ENCODE data around the gene CHD9NB. TPM values are rescaled to one million over a fixed set of nuclear protein-coding genes. Genes with fewer than 3 reads are reported as not detected.

CHD9NB gene
- total RNA-seq, 1 donor from 2014 or later: 0.26 TPM

GRCh38 chr16:53064081-53064578 lies 11.4 kb upstream of the CHD9NB start:
- no peak for TF ChIP-seq CTCF (IDR thresholded peaks at IDR 0.05; ENCODE audit: insufficient read depth, low read length, severe bottlenecking)
- H3K27me3 ChIP-seq (ENCODE audit: control insufficient read depth, insufficient read depth, low read length): no peaks in the 10 kb centered on the region
- H3K36me3 ChIP-seq (ENCODE audit: control insufficient read depth, insufficient read depth, low read length): no peaks in the 10 kb centered on the region
- FAIRE-seq: no peak
- H3K4me3 ChIP-seq (ENCODE audit: low read depth, low read length): no peak overlapping the region
- no peak for DNase-seq (ENCODE audit: low read depth)

GRCh38 chr16:53061701-53062159 lies 9.0 kb upstream of the CHD9NB start:
- no peaks in the 10 kb centered on the region for H3K36me3 ChIP-seq (ENCODE audit: control insufficient read depth, insufficient read depth, low read length)
- TF ChIP-seq CTCF (IDR thresholded peaks at IDR 0.05; ENCODE audit: insufficient read depth, low read length, severe bottlenecking): no peak
- no peak overlapping the region for H3K4me3 ChIP-seq (ENCODE audit: low read depth, low read length)
- DNase-seq (ENCODE audit: low read depth) (no peak), FAIRE-seq (no peak)
- no peaks in the 10 kb centered on the region for H3K27me3 ChIP-seq (ENCODE audit: control insufficient read depth, insufficient read depth, low read length)

- Histone ChIP-seq H3K4me3 (ENCODE audit: low read depth, low read length) (no peak overlapping the region), H3K27me3 (ENCODE audit: control insufficient read depth, insufficient read depth, low read length) (no peaks in the 10 kb centered on the region), H3K36me3 (ENCODE audit: control insufficient read depth, insufficient read depth, low read length) (no peaks in the 10 kb centered on the region)
- DNase-seq (ENCODE audit: low read depth) (no peak), FAIRE-seq (no peak)
- TF ChIP-seq CTCF (IDR thresholded peaks at IDR 0.05; ENCODE audit: insufficient read depth, low read length, severe bottlenecking): no peak
Measured at GRCh38 chr16:53061256-53061655, 8.6 kb upstream of the CHD9NB start.

GRCh38 chr16:53059672-53060071 lies 7.0 kb upstream of the CHD9NB start:
- H3K36me3 ChIP-seq (ENCODE audit: control insufficient read depth, insufficient read depth, low read length): no peaks in the 10 kb centered on the region
- DNase-seq (ENCODE audit: low read depth) (no peak), FAIRE-seq (no peak)
- H3K4me3 ChIP-seq (ENCODE audit: low read depth, low read length): no peak overlapping the region
- H3K27me3 ChIP-seq (ENCODE audit: control insufficient read depth, insufficient read depth, low read length): no peaks in the 10 kb centered on the region
- no peak for TF ChIP-seq CTCF (IDR thresholded peaks at IDR 0.05; ENCODE audit: insufficient read depth, low read length, severe bottlenecking)

- Histone ChIP-seq H3K4me3 (ENCODE audit: low read depth, low read length) (no peak overlapping the region), H3K36me3 (ENCODE audit: control insufficient read depth, insufficient read depth, low read length) (no peaks in the 10 kb centered on the region), H3K27me3 (ENCODE audit: control insufficient read depth, insufficient read depth, low read length) (no peaks in the 10 kb centered on the region)
- no peak for TF ChIP-seq CTCF (IDR thresholded peaks at IDR 0.05; ENCODE audit: insufficient read depth, low read length, severe bottlenecking)
- DNase-seq (ENCODE audit: low read depth) (no peak), FAIRE-seq (no peak)
Measured at GRCh38 chr16:53058882-53059281, 6.2 kb upstream of the CHD9NB start.

- H3K4me3 ChIP-seq (ENCODE audit: low read depth, low read length): no peak overlapping the region
- FAIRE-seq (no peak), DNase-seq (ENCODE audit: low read depth) (no peak)
- H3K27me3 ChIP-seq (ENCODE audit: control insufficient read depth, insufficient read depth, low read length): no peaks in the 10 kb centered on the region
- H3K36me3 ChIP-seq (ENCODE audit: control insufficient read depth, insufficient read depth, low read length): no peaks in the 10 kb centered on the region
- no peak for TF ChIP-seq CTCF (IDR thresholded peaks at IDR 0.05; ENCODE audit: insufficient read depth, low read length, severe bottlenecking)
Measured at GRCh38 chr16:53058441-53058840, 5.7 kb upstream of the CHD9NB start.

All from bronchial epithelial cell (primary cell).